Natural killer cell (primary cell): ENCODE measurements around the gene GBA2. TPM values are rescaled to one million over a fixed set of nuclear protein-coding genes. Genes with fewer than 3 reads are reported as not detected.

Experiments used
- ATAC-seq, 3 donors: fragments of 150-1000 bp in 2 of 3; fragments of 200-7000 bp in 1 of 3; cut with Tn5 transposase; 1 replicate in 1 of 3; 2 replicates in 2 of 3; pipeline ENCODE4 v1.10.0; 2021; ENCODE audit warnings: mild to moderate bottlenecking in 2 of 3, moderate library complexity in 2 of 3
- DNase-seq, 2 donors: peaks; one replicate each; pipeline versions ENCODE4 v3.0.0 to v3.0.0-alpha.2; 2013 to 2021; ENCODE audit warnings: mixed read lengths in 1 of 2
- H3K27ac ChIP-seq: one replicate; pipeline ENCODE4 v1.5.1; 2013; ENCODE audit warnings: mild to moderate bottlenecking, low read length
- H3K27me3 ChIP-seq: one replicate; pipeline ENCODE4 v1.6.1; 2013; ENCODE audit warnings: low read length; ENCODE audit not compliant: control insufficient read depth, insufficient read depth
- H3K36me3 ChIP-seq: one replicate; pipeline ENCODE4 v1.6.1; 2013; ENCODE audit warnings: low read length; ENCODE audit not compliant: control insufficient read depth, insufficient read depth
- H3K4me1 ChIP-seq: one replicate; pipeline ENCODE4 v1.6.1; 2013; ENCODE audit warnings: low read length; ENCODE audit not compliant: control insufficient read depth, insufficient read depth
- H3K4me3 ChIP-seq: one replicate; pipeline ENCODE4 v1.5.1; 2013; ENCODE audit warnings: low read length
- H3K9me3 ChIP-seq: one replicate; pipeline ENCODE4 v1.6.1; 2013; ENCODE audit warnings: low read length; ENCODE audit not compliant: control insufficient read depth, insufficient read depth
- H3K27ac Mint-ChIP-seq, 2 donors: one replicate each; pipeline ENCODE4 v1.8.0; 2022; ENCODE audit warnings: mild to moderate bottlenecking in 2 of 2, mixed read lengths in 2 of 2, moderate library complexity in 1 of 2
- H3K27me3 Mint-ChIP-seq, 2 donors: one replicate each; pipeline ENCODE4 v1.8.0; 2022; ENCODE audit warnings: low read depth in 2 of 2, mixed read lengths in 2 of 2
- H3K36me3 Mint-ChIP-seq: one replicate; pipeline ENCODE4 v1.8.0; 2022; ENCODE audit warnings: mixed read lengths
- H3K4me1 Mint-ChIP-seq, 2 donors: one replicate each; pipeline ENCODE4 v1.8.0; 2022; ENCODE audit warnings: mixed read lengths in 2 of 2
- H3K4me3 Mint-ChIP-seq: one replicate; pipeline ENCODE4 v1.8.0; 2022; ENCODE audit warnings: mild to moderate bottlenecking, moderate library complexity, mixed read lengths
- H3K9me3 Mint-ChIP-seq, 2 donors: one replicate each; pipeline ENCODE4 v1.8.0; 2022; ENCODE audit warnings: mixed read lengths in 2 of 2
- CTCF ChIP-seq: fragments of 200-600 bp; IDR thresholded peaks from one replicate; pipeline ENCODE4 v1.8.0; 2022; ENCODE audit warnings: antibody characterized with exemption
- WGBS: methylation state at CpG from one replicate; pipeline ENCODE4 v1.1.7; 2013; ENCODE audit warnings: missing lambda C conversion rate; ENCODE audit not compliant: insufficient coverage; 5-methylcytosine and 5-hydroxymethylcytosine counted together
- intact Hi-C: fragments of 100-400 bp; cut with micrococcal nuclease; formaldehyde crosslinking; loops from one replicate; pipeline ENCODE4 v1.14.2; 2022
- total RNA-seq, 4 donors: library from RNA; stranded (reverse); fragments of 120-200 nt in 1 of 4; gene quantifications; one replicate each; pipeline versions ENCODE4 v1.2.3 to v1.2.4, GENCODE V29; 2013 to 2022

Gene GBA2
- total RNA-seq, 3 donors from 2014 or later (not counting 1 experiment from before 2014, with no cell fraction given): 76.4 to 118 (median 101) TPM

- DNase-seq (peak in 1 of 2 donors; percentile 45), ATAC-seq (peak in 2 of 3 donors; percentile 7 to 24)
- Mint-ChIP-seq H3K4me3 (peak overlapping the region; percentile 97), H3K27ac (peak overlapping the region; percentile 24 to 97), H3K27me3 (no peaks in the 10 kb centered on the region), H3K36me3 (no peaks in the 10 kb centered on the region), H3K4me1 (peaks cover 29 to 34% of the 10 kb centered on the region in 2 donors), H3K9me3 (no peaks in the 10 kb centered on the region)
- Histone ChIP-seq H3K36me3 (peaks cover 19% of the 10 kb centered on the region), H3K4me3 (peak overlapping the region; percentile 91), H3K27me3 (no peaks in the 10 kb centered on the region), H3K27ac (peak overlapping the region; percentile 85), H3K4me1 (peaks cover 16% of the 10 kb centered on the region), H3K9me3 (no peaks in the 10 kb centered on the region)
- intact Hi-C loops: loop anchor here (2.0 kb wide), 1 partner anchor 25 kb away; the partner anchor contains the start of genes CREB3 and TLN1
- 4% methylated on average over 20 of the region's 20 CpGs for WGBS
- TF ChIP-seq CTCF: no peak
Measured at GRCh38 chr9:35757226-35757891, 8.3 kb upstream of the GBA2 start.

- H3K27ac Mint-ChIP-seq: peak overlapping the region; percentile 75 to 97
- no peaks in the 10 kb centered on the region for H3K9me3 ChIP-seq
- 6% methylated on average over 48 of the region's 48 CpGs for WGBS
- H3K27me3 ChIP-seq: no peaks in the 10 kb centered on the region
- peaks cover 29 to 34% of the 10 kb centered on the region in 2 donors for H3K4me1 Mint-ChIP-seq
- H3K27ac ChIP-seq: peak overlapping the region; percentile 85
- peaks cover 27% of the 10 kb centered on the region for H3K36me3 ChIP-seq
- peak overlapping the region; percentile 97 for H3K4me3 Mint-ChIP-seq
- ATAC-seq (peak; percentile 89 to 92 (median 90)), DNase-seq (peak; percentile 59 to 88)
- no peaks in the 10 kb centered on the region for H3K27me3 Mint-ChIP-seq
- peaks cover 16% of the 10 kb centered on the region for H3K4me1 ChIP-seq
- H3K36me3 Mint-ChIP-seq: no peaks in the 10 kb centered on the region
- H3K9me3 Mint-ChIP-seq: no peaks in the 10 kb centered on the region
- peak overlapping the region; percentile 91 for H3K4me3 ChIP-seq
- intact Hi-C loops: loop anchor here (2.0 kb wide), 1 partner anchor 24 kb away; the partner anchor contains the start of genes CREB3 and TLN1
- TF ChIP-seq CTCF: peak; percentile 71
Measured at GRCh38 chr9:35756275-35757225, 7.5 kb upstream of the GBA2 start.

GRCh38 chr9:35755071-35755470 is 6.0 kb upstream of the GBA2 start:
- H3K36me3 ChIP-seq: peaks cover 36% of the 10 kb centered on the region
- Mint-ChIP-seq H3K9me3 (no peaks in the 10 kb centered on the region), H3K27ac (no peak overlapping the region), H3K4me1 (peaks cover 31 to 42% of the 10 kb centered on the region in 2 donors), H3K27me3 (no peaks in the 10 kb centered on the region), H3K4me3 (no peak overlapping the region), H3K36me3 (no peaks in the 10 kb centered on the region)
- no peak overlapping the region for H3K27ac ChIP-seq
- intact Hi-C loops: no loop called here
- TF ChIP-seq CTCF: no peak
- H3K27me3 ChIP-seq: no peaks in the 10 kb centered on the region
- H3K4me1 ChIP-seq: peaks cover 19% of the 10 kb centered on the region
- H3K4me3 ChIP-seq: no peak overlapping the region
- H3K9me3 ChIP-seq: no peaks in the 10 kb centered on the region
- 95% methylated on average over 4 of the region's 4 CpGs for WGBS
- DNase-seq (no peak), ATAC-seq (no peak)
